ENCODE measurements around the gene EVC2.

DNA sequence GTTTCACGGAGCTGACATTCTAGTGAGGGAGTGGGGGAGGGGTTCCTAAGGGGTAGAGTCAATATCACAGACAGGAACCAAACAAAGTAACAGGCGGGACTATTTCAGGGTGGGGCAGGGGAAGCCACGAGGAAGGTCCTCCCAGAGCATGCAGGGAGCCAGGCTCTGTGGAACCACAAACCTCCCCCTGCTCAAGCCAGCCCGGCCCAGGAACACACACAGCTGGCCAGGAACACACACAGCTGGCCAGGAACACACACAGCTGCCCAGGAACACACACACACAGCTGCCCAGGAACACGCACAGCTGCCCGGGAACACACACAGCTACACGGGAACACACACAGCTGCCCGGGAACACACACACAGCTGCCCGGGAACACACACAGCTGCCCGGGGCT lies 24.8 kb downstream of the EVC2 start:
- TF ChIP-seq, protein P1, sequence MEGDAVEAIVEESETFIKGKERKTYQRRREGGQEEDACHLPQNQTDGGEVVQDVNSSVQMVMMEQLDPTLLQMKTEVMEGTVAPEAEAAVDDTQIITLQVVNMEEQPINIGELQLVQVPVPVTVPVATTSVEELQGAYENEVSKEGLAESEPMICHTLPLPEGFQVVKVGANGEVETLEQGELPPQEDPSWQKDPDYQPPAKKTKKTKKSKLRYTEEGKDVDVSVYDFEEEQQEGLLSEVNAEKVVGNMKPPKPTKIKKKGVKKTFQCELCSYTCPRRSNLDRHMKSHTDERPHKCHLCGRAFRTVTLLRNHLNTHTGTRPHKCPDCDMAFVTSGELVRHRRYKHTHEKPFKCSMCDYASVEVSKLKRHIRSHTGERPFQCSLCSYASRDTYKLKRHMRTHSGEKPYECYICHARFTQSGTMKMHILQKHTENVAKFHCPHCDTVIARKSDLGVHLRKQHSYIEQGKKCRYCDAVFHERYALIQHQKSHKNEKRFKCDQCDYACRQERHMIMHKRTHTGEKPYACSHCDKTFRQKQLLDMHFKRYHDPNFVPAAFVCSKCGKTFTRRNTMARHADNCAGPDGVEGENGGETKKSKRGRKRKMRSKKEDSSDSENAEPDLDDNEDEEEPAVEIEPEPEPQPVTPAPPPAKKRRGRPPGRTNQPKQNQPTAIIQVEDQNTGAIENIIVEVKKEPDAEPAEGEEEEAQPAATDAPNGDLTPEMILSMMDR (IDR thresholded peaks at IDR 0.05) = no peak
- no peak for TF ChIP-seq ZFX (IDR thresholded peaks at IDR 0.05; ENCODE audit: borderline replicate concordance)

All from 22Rv1 (cell line).